Measurements from ENCODE around the gene C1orf159. TPM values are rescaled to one million over a fixed set of nuclear protein-coding genes. Genes with fewer than 3 reads are reported as not detected.
A peak's percentile ranks its signal among the peaks of the same experiment; 100 is the strongest.

C1orf159 gene
- polyA plus RNA-seq, 2 of the 4 experiments (the other 2 are of a cell fraction), result 4.0 to 10.2 TPM

DNA sequence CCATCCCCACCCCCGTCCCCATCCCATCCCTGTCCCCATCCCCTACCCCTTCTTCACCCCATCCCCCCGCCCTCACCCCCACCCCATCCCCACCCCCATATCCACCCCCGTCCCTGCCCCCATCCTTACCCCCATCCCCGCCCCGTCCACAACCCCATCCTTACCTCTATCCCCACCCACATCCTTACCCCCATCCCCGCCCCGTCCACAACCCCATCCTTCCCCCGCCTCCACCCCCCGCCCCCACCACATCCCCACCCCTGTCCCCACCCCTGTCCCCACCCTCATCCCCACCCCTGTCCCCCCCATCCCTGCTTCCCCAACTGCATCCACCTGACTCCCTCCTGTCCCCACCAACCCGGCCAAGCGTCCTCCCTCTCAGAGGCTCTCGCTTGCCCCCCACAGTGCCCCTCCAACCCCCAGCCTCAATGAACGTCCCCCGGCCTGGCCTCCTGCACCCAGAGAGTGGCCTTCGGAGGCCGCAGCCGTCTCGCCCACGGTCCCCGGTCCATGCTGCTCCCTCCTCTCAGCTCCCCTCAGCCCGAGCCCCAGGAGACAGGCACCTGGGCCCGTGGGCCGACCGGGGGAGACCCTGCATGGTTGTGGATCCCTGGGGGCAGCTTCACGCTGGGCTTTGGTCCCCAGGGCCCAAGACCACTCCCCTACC, 25.5 kb upstream of the C1orf159 start:
- H3K4me2 ChIP-seq, result no peak overlapping the region
- no peak for FAIRE-seq
- POLR2A ChIA-PET, result no interaction called here
- no peak overlapping the region for H3K27ac ChIP-seq
- no peaks in the 10 kb centered on the region for H3K9me3 ChIP-seq
- CTCF ChIA-PET, result interaction anchor here (1.2 kb wide), 1 partner anchor 19 kb away, joined by 5 read pairs; no protein-coding TSS in a partner anchor
- 77% methylated on average over 3 of the region's 25 CpGs for WGBS (ENCODE audit: missing lambda C conversion rate)
- no peak for TF ChIP-seq SREBF2 (IDR thresholded peaks at IDR 0.05)
- no peak for TF ChIP-seq ZFP36 (IDR thresholded peaks at IDR 0.05; ENCODE audit: borderline replicate concordance, partially characterized antibody)
- no peak for TF ChIP-seq RAD21 (conservative IDR thresholded peaks at IDR 0.05 in 1 of 2, IDR thresholded peaks at IDR 0.05 in 1 of 2)
- TF ChIP-seq RARB (CRISPR knock-in tag; IDR thresholded peaks at IDR 0.05), result no peak
- TF ChIP-seq HOXB13 (CRISPR knock-in tag; IDR thresholded peaks at IDR 0.05; ENCODE audit: low read depth), result no peak
- TF ChIP-seq EHMT2 (IDR thresholded peaks at IDR 0.05; ENCODE audit: low read depth), result no peak
- no peak for TF ChIP-seq JUN (IDR thresholded peaks at IDR 0.05)
- no peak for TF ChIP-seq POLR2A (IDR thresholded peaks at IDR 0.05; ENCODE audit: low read length)
- no peak for TF ChIP-seq NFE2L2 (conservative IDR thresholded peaks at IDR 0.05; ENCODE audit: low read length)
- TF ChIP-seq TP53 (CRISPR knock-in tag; IDR thresholded peaks at IDR 0.05), result no peak
- TF ChIP-seq SMC3 (IDR thresholded peaks at IDR 0.05), result no peak
- TF ChIP-seq MYC (IDR thresholded peaks at IDR 0.05; ENCODE audit: borderline replicate concordance, low read length), result no peak
- no peak for DNase-seq (ENCODE audit: low read depth in 1 of 2, low spot score in 1 of 2)
- H3K4me1 ChIP-seq, result no peaks in the 10 kb centered on the region
- ATAC-seq, result 0 out of 6 replicates have a peak, but pooled peaks of 1 of the 2 experiments have one; percentile 17
- no peak overlapping the region for H3K4me3 ChIP-seq

DNA sequence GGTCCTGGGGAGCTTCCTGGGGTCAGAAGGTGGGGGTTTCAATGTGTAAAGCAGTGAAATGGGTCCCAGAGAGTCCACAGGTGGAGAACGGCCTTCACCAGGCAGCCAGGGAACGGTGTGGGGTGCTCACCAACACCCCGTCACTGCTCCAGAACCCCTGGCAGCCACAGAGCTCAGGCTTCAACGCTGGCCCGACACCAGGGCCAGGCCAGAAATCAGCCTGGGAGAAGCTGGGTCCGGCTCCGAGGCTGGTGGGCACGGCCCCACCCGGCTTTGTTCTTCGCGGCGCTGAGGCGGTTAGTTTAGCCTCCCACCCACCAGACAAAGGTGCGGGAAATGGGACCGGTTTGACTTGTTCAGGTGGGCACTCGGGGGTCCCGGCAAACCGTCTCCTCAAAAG, 24.8 kb upstream of the C1orf159 start:
- Histone ChIP-seq H3K27ac (no peak overlapping the region), H3K4me1 (no peaks in the 10 kb centered on the region), H3K4me3 (no peak overlapping the region), H3K4me2 (no peak overlapping the region), H3K9me3 (no peaks in the 10 kb centered on the region)
- POLR2A ChIA-PET, result no interaction called here
- FAIRE-seq (no peak), DNase-seq (ENCODE audit: low read depth in 1 of 2, low spot score in 1 of 2) (no peak), ATAC-seq (no peak)
- no peak for TF ChIP-seq EHF (CRISPR knock-in tag; IDR thresholded peaks at IDR 0.05)
- no peak for TF ChIP-seq CBX2 (IDR thresholded peaks at IDR 0.05; ENCODE audit: borderline replicate concordance, low read depth)
- TF ChIP-seq, protein P1, sequence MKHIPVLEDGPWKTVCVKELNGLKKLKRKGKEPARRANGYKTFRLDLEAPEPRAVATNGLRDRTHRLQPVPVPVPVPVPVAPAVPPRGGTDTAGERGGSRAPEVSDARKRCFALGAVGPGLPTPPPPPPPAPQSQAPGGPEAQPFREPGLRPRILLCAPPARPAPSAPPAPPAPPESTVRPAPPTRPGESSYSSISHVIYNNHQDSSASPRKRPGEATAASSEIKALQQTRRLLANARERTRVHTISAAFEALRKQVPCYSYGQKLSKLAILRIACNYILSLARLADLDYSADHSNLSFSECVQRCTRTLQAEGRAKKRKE (CRISPR knock-in tag; IDR thresholded peaks at IDR 0.05; ENCODE audit: low read depth), result no peak
- TF ChIP-seq ZC3H11A (IDR thresholded peaks at IDR 0.05), result no peak
- no peak for TF ChIP-seq CHD4 (IDR thresholded peaks at IDR 0.05; ENCODE audit: borderline replicate concordance)
- no peak for TF ChIP-seq RCOR1 (IDR thresholded peaks at IDR 0.05; ENCODE audit: low read depth, low read length)
- TF ChIP-seq CEBPB (IDR thresholded peaks at IDR 0.05), result no peak
- no peak for TF ChIP-seq EP300 (IDR thresholded peaks at IDR 0.05)
- no peak for TF ChIP-seq KDM1A (IDR thresholded peaks at IDR 0.05; ENCODE audit: low read depth)
- TF ChIP-seq JUNB (IDR thresholded peaks at IDR 0.05), result no peak
- TF ChIP-seq KDM5A (IDR thresholded peaks at IDR 0.05), result no peak
- TF ChIP-seq ZSCAN20 (CRISPR knock-in tag; IDR thresholded peaks at IDR 0.05), result no peak
- TF ChIP-seq POLR2AphosphoS2 (conservative IDR thresholded peaks at IDR 0.05; ENCODE audit: low read length), result no peak
- TF ChIP-seq NR3C1 (IDR thresholded peaks at IDR 0.05), result no peak
- no peak for TF ChIP-seq MAFK (IDR thresholded peaks at IDR 0.05; ENCODE audit: partially characterized antibody)
- TF ChIP-seq, protein P2, sequence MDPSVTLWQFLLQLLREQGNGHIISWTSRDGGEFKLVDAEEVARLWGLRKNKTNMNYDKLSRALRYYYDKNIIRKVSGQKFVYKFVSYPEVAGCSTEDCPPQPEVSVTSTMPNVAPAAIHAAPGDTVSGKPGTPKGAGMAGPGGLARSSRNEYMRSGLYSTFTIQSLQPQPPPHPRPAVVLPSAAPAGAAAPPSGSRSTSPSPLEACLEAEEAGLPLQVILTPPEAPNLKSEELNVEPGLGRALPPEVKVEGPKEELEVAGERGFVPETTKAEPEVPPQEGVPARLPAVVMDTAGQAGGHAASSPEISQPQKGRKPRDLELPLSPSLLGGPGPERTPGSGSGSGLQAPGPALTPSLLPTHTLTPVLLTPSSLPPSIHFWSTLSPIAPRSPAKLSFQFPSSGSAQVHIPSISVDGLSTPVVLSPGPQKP (IDR thresholded peaks at IDR 0.05; ENCODE audit: low read depth, low read length), result no peak
- TF ChIP-seq CBX8 (IDR thresholded peaks at IDR 0.05), result no peak
- TF ChIP-seq, protein P3, sequence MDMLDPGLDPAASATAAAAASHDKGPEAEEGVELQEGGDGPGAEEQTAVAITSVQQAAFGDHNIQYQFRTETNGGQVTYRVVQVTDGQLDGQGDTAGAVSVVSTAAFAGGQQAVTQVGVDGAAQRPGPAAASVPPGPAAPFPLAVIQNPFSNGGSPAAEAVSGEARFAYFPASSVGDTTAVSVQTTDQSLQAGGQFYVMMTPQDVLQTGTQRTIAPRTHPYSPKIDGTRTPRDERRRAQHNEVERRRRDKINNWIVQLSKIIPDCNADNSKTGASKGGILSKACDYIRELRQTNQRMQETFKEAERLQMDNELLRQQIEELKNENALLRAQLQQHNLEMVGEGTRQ (IDR thresholded peaks at IDR 0.05), result no peak
- no peak for TF ChIP-seq SMC3 (IDR thresholded peaks at IDR 0.05)
- 51% methylated on average over 13 of the region's 18 CpGs for WGBS (ENCODE audit: missing lambda C conversion rate)
- CTCF ChIA-PET, result interaction anchor here (1.2 kb wide), 1 partner anchor 18 kb away, joined by 5 read pairs; no protein-coding TSS in a partner anchor
